ENCODE data around the gene TACR1. TPM values are rescaled to one million over a fixed set of nuclear protein-coding genes. Genes with fewer than 3 reads are reported as not detected.

The TACR1 gene
- total RNA-seq, 3 donors from 2014 or later: 1.3 to 5.9 (median 2.4) TPM

- Histone ChIP-seq H3K27me3 (no peaks in the 10 kb centered on the region), H3K27ac (no peak overlapping the region), H3K9me3 (no peaks in the 10 kb centered on the region), H3K4me1 (no peaks in the 10 kb centered on the region), H3K4me3 (no peak overlapping the region), H3K36me3 (no peaks in the 10 kb centered on the region)
- no peak for DNase-seq (ENCODE audit: low spot score in 2 of 2)
- intact Hi-C loops (cut with DNase I; ENCODE audit: low total_unique reads): no loop called here
- TF ChIP-seq POLR2AphosphoS5 (IDR thresholded peaks at IDR 0.05) (no peak), POLR2A (IDR thresholded peaks at IDR 0.05) (no peak), CTCF (IDR thresholded peaks at IDR 0.05) (no peak)
Observed at GRCh38 chr2:75031171-75031570, 168.1 kb downstream of the TACR1 start.

- Histone ChIP-seq H3K4me3 (no peak overlapping the region), H3K4me1 (no peaks in the 10 kb centered on the region), H3K9me3 (no peaks in the 10 kb centered on the region), H3K27me3 (no peaks in the 10 kb centered on the region), H3K36me3 (no peaks in the 10 kb centered on the region), H3K27ac (no peak overlapping the region)
- no peak for TF ChIP-seq POLR2A (IDR thresholded peaks at IDR 0.05)
- no peak for TF ChIP-seq POLR2AphosphoS5 (IDR thresholded peaks at IDR 0.05)
- no peak for TF ChIP-seq CTCF (IDR thresholded peaks at IDR 0.05)
- DNase-seq (ENCODE audit: low spot score in 2 of 2): no peak
- intact Hi-C loops (cut with DNase I; ENCODE audit: low total_unique reads): no loop called here
Observed at GRCh38 chr2:75030218-75031009, 168.9 kb downstream of the TACR1 start.

GRCh38 chr2:75027886-75028285, 171.4 kb downstream of the TACR1 start:
- H3K27me3 ChIP-seq: no peaks in the 10 kb centered on the region
- no peak for TF ChIP-seq CTCF (IDR thresholded peaks at IDR 0.05)
- no peaks in the 10 kb centered on the region for H3K4me1 ChIP-seq
- H3K36me3 ChIP-seq: no peaks in the 10 kb centered on the region
- no peak overlapping the region for H3K4me3 ChIP-seq
- no peak overlapping the region for H3K27ac ChIP-seq
- DNase-seq (ENCODE audit: low spot score in 2 of 2): no peak
- H3K9me3 ChIP-seq: no peaks in the 10 kb centered on the region
- intact Hi-C loops (cut with DNase I; ENCODE audit: low total_unique reads): no loop called here

GRCh38 chr2:75025633-75026380, 173.5 kb downstream of the TACR1 start:
- TF ChIP-seq CTCF (IDR thresholded peaks at IDR 0.05) (no peak), POLR2AphosphoS5 (IDR thresholded peaks at IDR 0.05) (no peak), POLR2A (IDR thresholded peaks at IDR 0.05) (no peak)
- Histone ChIP-seq H3K4me1 (no peaks in the 10 kb centered on the region), H3K27me3 (no peaks in the 10 kb centered on the region), H3K9me3 (no peaks in the 10 kb centered on the region), H3K27ac (no peak overlapping the region), H3K36me3 (no peaks in the 10 kb centered on the region), H3K4me3 (no peak overlapping the region)
- no peak for DNase-seq (ENCODE audit: low spot score in 2 of 2)
- intact Hi-C loops (cut with DNase I; ENCODE audit: low total_unique reads): no loop called here

- no peaks in the 10 kb centered on the region for H3K4me1 ChIP-seq
- no peaks in the 10 kb centered on the region for H3K9me3 ChIP-seq
- H3K27me3 ChIP-seq: no peaks in the 10 kb centered on the region
- H3K4me3 ChIP-seq: no peak overlapping the region
- no peak for DNase-seq (ENCODE audit: low spot score in 2 of 2)
- TF ChIP-seq CTCF (IDR thresholded peaks at IDR 0.05) (no peak), POLR2A (IDR thresholded peaks at IDR 0.05) (no peak), POLR2AphosphoS5 (IDR thresholded peaks at IDR 0.05) (no peak)
- intact Hi-C loops (cut with DNase I; ENCODE audit: low total_unique reads): no loop called here
- no peaks in the 10 kb centered on the region for H3K36me3 ChIP-seq
- H3K27ac ChIP-seq: no peak overlapping the region
Observed at GRCh38 chr2:75025216-75025615, 174.1 kb downstream of the TACR1 start.

Data from breast epithelium (tissue), 4 donors.